ENCODE measurements around the gene SAE1.

DNA sequence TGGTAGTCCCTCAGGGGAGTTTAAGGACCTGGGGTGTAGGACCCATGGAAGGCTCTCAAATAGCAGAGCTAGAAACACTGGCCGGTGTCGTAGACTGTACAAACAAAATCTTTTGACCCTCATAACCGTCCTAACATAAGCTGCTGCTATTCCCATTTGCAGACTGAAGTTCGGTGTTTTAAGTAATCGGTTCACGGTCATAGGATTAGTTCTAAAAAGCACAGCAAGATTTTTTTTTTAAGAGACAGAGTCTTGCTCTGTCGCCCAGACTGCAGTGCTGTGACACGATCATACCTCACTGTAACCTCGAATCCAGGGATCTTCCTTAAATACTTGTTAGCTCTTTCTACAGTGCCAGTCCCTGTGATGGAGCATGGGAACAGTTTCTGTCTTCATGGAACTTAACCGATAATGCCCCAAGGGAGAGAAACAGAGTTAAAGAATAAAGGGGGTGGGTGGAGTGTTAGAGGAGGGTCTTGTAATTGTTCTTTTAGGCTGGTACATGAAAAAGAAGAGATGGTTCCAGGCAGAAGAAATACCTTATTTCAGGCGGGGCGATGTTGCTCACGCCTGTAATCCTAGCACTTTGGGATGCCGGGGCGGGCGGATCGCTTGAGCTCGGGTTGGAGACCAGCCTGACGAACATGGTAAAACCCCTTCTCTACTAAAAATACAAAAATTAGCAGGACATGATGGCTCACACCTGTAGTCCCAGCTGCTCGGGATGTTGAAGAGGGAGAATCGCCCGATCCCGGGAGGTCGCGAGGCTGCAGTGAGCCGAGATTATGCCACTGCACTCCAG lies 16.6 kb upstream of the SAE1 start:
- no peak for TF ChIP-seq POLR2A (IDR thresholded peaks at IDR 0.05)
- TF ChIP-seq, protein P1, sequence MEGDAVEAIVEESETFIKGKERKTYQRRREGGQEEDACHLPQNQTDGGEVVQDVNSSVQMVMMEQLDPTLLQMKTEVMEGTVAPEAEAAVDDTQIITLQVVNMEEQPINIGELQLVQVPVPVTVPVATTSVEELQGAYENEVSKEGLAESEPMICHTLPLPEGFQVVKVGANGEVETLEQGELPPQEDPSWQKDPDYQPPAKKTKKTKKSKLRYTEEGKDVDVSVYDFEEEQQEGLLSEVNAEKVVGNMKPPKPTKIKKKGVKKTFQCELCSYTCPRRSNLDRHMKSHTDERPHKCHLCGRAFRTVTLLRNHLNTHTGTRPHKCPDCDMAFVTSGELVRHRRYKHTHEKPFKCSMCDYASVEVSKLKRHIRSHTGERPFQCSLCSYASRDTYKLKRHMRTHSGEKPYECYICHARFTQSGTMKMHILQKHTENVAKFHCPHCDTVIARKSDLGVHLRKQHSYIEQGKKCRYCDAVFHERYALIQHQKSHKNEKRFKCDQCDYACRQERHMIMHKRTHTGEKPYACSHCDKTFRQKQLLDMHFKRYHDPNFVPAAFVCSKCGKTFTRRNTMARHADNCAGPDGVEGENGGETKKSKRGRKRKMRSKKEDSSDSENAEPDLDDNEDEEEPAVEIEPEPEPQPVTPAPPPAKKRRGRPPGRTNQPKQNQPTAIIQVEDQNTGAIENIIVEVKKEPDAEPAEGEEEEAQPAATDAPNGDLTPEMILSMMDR (IDR thresholded peaks at IDR 0.05), result peak in 1 of 7 experiments; percentile 4

Data from stomach (tissue), 4 donors.